NCI-H1436 (cell line): ENCODE results near the gene EPM2A.
"Not testable (repeated sequence)": the region's sequence is repeated elsewhere in the genome, so short reads cannot be mapped to it uniquely, and the experiment has no call there.

Source experiments
- DNase-seq: peaks from one replicate; lab custom pipeline; 2025; lab: John Stamatoyannopoulos, UW

EPM2A gene

GRCh38 chr6:145735356-145736165 is at the start of gene EPM2A:
TSS of gene EPM2A (minus strand) at chr6:145735520. CDS start at chr6:145735498, 22 bp downstream.
- DNase-seq: peak; percentile 59

GRCh38 chr6:145784683-145785082 is 49.4 kb upstream of the EPM2A start:
- no peak for DNase-seq

GRCh38 chr6:145783796-145784195 is 48.5 kb upstream of the EPM2A start:
- DNase-seq: no peak

GRCh38 chr6:145772846-145773245 is 37.5 kb upstream of the EPM2A start:
- no peak for DNase-seq

- DNase-seq: no peak
These were observed 30.1 kb upstream of the EPM2A start for GRCh38 chr6:145765449-145765848.

GRCh38 chr6:145763742-145764141 is 28.4 kb upstream of the EPM2A start:
- no peak for DNase-seq

- DNase-seq: no peak
These were observed 26.3 kb upstream of the EPM2A start for GRCh38 chr6:145761584-145761983.

- DNase-seq: no peak
These were observed 22.8 kb upstream of the EPM2A start for GRCh38 chr6:145758113-145758512.

- DNase-seq: peak; percentile 14
These were observed 20.9 kb upstream of the EPM2A start for GRCh38 chr6:145756170-145756662.

GRCh38 chr6:145755682-145756081 is 20.4 kb upstream of the EPM2A start:
- DNase-seq: no peak

GRCh38 chr6:145752638-145753037 is 17.3 kb upstream of the EPM2A start:
- no peak for DNase-seq

GRCh38 chr6:145749632-145750031 is 14.3 kb upstream of the EPM2A start:
- DNase-seq: no peak

GRCh38 chr6:145745861-145746260 is 10.5 kb upstream of the EPM2A start:
- DNase-seq: no peak

GRCh38 chr6:145744619-145745018 is 9.3 kb upstream of the EPM2A start:
- DNase-seq: no peak

- DNase-seq: no peak
These were observed 8.0 kb upstream of the EPM2A start for GRCh38 chr6:145743332-145743731.

GRCh38 chr6:145742472-145742871 is 7.2 kb upstream of the EPM2A start:
- not testable (repeated sequence) for DNase-seq

- DNase-seq: not testable (repeated sequence)
These were observed 4.4 kb upstream of the EPM2A start for GRCh38 chr6:145739685-145740084.

- no peak for DNase-seq
These were observed 2.9 kb upstream of the EPM2A start for GRCh38 chr6:145738265-145738664.

- no peak for DNase-seq
These were observed 1.4 kb upstream of the EPM2A start for GRCh38 chr6:145736661-145737144.

- peak; percentile 79 for DNase-seq
These were observed 599 bp downstream of the EPM2A start for GRCh38 chr6:145734486-145735355.

GRCh38 chr6:145733810-145734209 is 1.5 kb downstream of the EPM2A start:
- DNase-seq: peak; percentile 5

GRCh38 chr6:145733207-145733606 is 2.1 kb downstream of the EPM2A start:
- DNase-seq: no peak

GRCh38 chr6:145731447-145731846 is 3.9 kb downstream of the EPM2A start:
- no peak for DNase-seq
